HEK293T (cell line): ENCODE measurements around the gene ATG7.

ENCODE experiments used
- ARNT ChIP-seq: fragments of 450-650 bp; IDR thresholded peaks from 2 replicates; pipeline ENCODE4 v1.6.1; 2017; ENCODE audit warnings: mild to moderate bottlenecking
- BHLHE40 ChIP-seq: fragments of 450-650 bp; IDR thresholded peaks from 2 replicates; pipeline ENCODE4 v1.6.1; 2016; ENCODE audit warnings: mild to moderate bottlenecking, moderate library complexity, borderline replicate concordance
- ELF4 ChIP-seq: fragments of 450-650 bp; IDR thresholded peaks from 2 replicates; pipeline ENCODE4 v1.6.1; 2017; ENCODE audit warnings: antibody characterized with exemption
- FOXK2 ChIP-seq: fragments of 450-650 bp; IDR thresholded peaks from 2 replicates; pipeline ENCODE4 v1.6.1; 2016; ENCODE audit warnings: mild to moderate bottlenecking
- L3MBTL2 ChIP-seq: fragments of 450-650 bp; conservative IDR thresholded peaks from 2 replicates; pipeline ENCODE4 v1.6.1; 2016; ENCODE audit warnings: mild to moderate bottlenecking
- SUZ12 ChIP-seq: fragments of 450-650 bp; IDR thresholded peaks from 2 replicates; pipeline ENCODE4 v1.6.1; 2016; ENCODE audit warnings: mild to moderate bottlenecking
- TARDBP ChIP-seq: fragments of 450-650 bp; IDR thresholded peaks from 2 replicates; pipeline ENCODE4 v1.6.1; 2016

DNA sequence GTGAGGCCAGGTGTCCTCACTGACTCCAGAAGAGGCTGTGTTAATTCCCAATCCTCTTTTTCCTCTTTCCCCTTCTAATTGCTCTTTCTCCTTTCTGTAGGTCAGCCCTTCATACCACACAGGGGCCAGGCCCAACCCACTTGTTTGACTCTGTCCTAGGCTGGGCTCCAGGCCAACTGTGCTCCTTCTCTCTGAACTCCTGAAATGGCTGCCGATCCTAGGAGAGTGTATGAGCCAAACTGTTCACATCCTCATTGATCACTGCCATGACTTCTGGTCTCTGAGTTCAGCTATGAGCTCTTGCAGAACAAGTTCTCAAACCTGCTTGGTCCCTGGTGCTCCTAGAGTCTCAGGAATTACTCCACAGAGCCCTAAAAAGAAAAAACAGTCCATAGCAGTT is 226.4 kb downstream of the ATG7 start:
- TF ChIP-seq ARNT, result no peak
- TF ChIP-seq SUZ12, result no peak
- TF ChIP-seq BHLHE40, result no peak
- no peak for TF ChIP-seq L3MBTL2
- TF ChIP-seq FOXK2, result no peak
- no peak for TF ChIP-seq TARDBP
- TF ChIP-seq ELF4, result no peak
